Naive B cell (primary cell): ENCODE measurements around the gene DNALI1. TPM values are rescaled to one million over a fixed set of nuclear protein-coding genes. Genes with fewer than 3 reads are reported as not detected.
"Not testable (repeated sequence)": the region's sequence is repeated elsewhere in the genome, so short reads cannot be mapped to it uniquely, and the experiment has no call there.

Experiments
- ATAC-seq, 2 donors: fragments of 150-1000 bp; cut with Tn5 transposase; 2 replicates each; pipeline ENCODE4 v1.10.0; 2021; ENCODE audit warnings: low read depth in 2 of 2, mild to moderate bottlenecking in 2 of 2, moderate library complexity in 2 of 2
- DNase-seq: peaks from one replicate; pipeline ENCODE4 v3.0.0; 2022
- H3K27ac Mint-ChIP-seq, 6 donors: one replicate each; pipeline ENCODE4 v1.8.0; 2020 to 2022; ENCODE audit warnings: mild to moderate bottlenecking in 6 of 6, mixed read lengths in 6 of 6, moderate library complexity in 5 of 6, inconsistent platforms in 2 of 6
- H3K27me3 Mint-ChIP-seq, 3 donors: one replicate each; pipeline ENCODE4 v1.8.0; 2021 to 2022; ENCODE audit warnings: mixed read lengths in 3 of 3, mild to moderate bottlenecking in 1 of 3
- H3K36me3 Mint-ChIP-seq, 2 donors: one replicate each; pipeline ENCODE4 v1.8.0; 2020 to 2022; ENCODE audit warnings: mixed read lengths in 2 of 2, inconsistent platforms in 1 of 2, mild to moderate bottlenecking in 1 of 2
- H3K4me1 Mint-ChIP-seq, 3 donors: one replicate each; pipeline ENCODE4 v1.8.0; 2020 to 2022; ENCODE audit warnings: mixed read lengths in 3 of 3, inconsistent platforms in 1 of 3, mild to moderate bottlenecking in 1 of 3, moderate library complexity in 1 of 3
- H3K4me3 Mint-ChIP-seq, 8 donors: one replicate each; pipeline ENCODE4 v1.8.0; 2020 to 2022; ENCODE audit warnings: mild to moderate bottlenecking in 8 of 8, mixed read lengths in 8 of 8, moderate library complexity in 8 of 8, inconsistent platforms in 2 of 8
- H3K9me3 Mint-ChIP-seq, 7 donors: one replicate each; pipeline ENCODE4 v1.8.0; 2020 to 2022; ENCODE audit warnings: mixed read lengths in 7 of 7, mild to moderate bottlenecking in 5 of 7, inconsistent platforms in 2 of 7, moderate library complexity in 1 of 7
- polyA plus RNA-seq, 6 donors: library from polyadenylated mRNA; unstranded; fragments of 300-500 nt; fragmentation: Illumina TruSeq; gene quantifications; one replicate each; pipeline ENCODE4 v1.2.3, GENCODE V29; 2021; ENCODE audit warnings: low read depth in 6 of 6

The DNALI1 gene
- polyA plus RNA-seq, result under 1 TPM in 4 of 6 donors, not detected in 2; 0.08 to 0.18 (median 0.14) TPM

DNA sequence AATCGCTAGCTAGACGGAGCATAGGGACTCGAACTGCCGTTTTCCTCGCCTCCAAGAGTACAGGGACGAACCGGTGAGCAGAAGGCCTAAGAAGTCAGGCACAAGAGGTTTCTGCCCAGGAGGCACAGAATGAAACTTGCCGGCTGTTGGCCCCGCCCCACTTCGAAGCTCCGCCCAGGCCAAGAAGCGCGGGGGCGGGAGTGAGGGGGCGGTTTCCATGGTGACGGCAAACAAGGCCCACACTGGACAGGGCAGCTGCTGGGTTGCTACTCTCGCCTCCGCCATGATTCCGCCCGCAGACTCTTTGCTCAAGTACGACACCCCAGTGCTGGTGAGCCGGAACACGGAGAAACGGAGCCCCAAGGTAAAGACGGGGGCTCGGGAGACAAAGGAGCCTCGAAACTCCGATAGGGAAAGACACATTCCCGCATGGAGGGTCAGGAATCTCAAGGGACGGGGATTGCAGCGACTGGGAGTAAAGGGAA lies at the start of gene DNALI1:
TSS of gene DNALI1 (plus strand) at position 229 of the 485 bp plus-strand sequence. CDS start at position 284, 55 bp downstream.
- DNase-seq (no peak), ATAC-seq (no peak)
- Mint-ChIP-seq H3K4me1 (peaks cover 17 to 22% (median 21%) of the 10 kb centered on the region in 3 donors), H3K27ac (peak within 1 kb of the TSS in 2 of 6 donors; percentile 39 to 91), H3K9me3 (peaks cover 0 to 1% (median 0%) of the 10 kb centered on the region in 7 donors), H3K36me3 (no peaks in the 10 kb centered on the region), H3K27me3 (peaks cover 7 to 20% (median 19%) of the 10 kb centered on the region in 3 donors), H3K4me3 (peak within 1 kb of the TSS in 3 of 8 donors; percentile 51 to 93 (median 60))

GRCh38 chr1:37509181-37509580 lies 47.6 kb upstream of the DNALI1 start:
- no peak for ATAC-seq
- Mint-ChIP-seq H3K9me3 (no peaks in the 10 kb centered on the region), H3K27me3 (no peaks in the 10 kb centered on the region), H3K36me3 (peaks cover 5 to 7% of the 10 kb centered on the region in 2 donors), H3K27ac (peak overlapping the region in 2 of 6 donors; percentile 19 to 78), H3K4me1 (peaks cover 30 to 44% (median 41%) of the 10 kb centered on the region in 3 donors), H3K4me3 (peak overlapping the region in 1 of 8 donors; percentile 5)
- no peak for DNase-seq

DNA sequence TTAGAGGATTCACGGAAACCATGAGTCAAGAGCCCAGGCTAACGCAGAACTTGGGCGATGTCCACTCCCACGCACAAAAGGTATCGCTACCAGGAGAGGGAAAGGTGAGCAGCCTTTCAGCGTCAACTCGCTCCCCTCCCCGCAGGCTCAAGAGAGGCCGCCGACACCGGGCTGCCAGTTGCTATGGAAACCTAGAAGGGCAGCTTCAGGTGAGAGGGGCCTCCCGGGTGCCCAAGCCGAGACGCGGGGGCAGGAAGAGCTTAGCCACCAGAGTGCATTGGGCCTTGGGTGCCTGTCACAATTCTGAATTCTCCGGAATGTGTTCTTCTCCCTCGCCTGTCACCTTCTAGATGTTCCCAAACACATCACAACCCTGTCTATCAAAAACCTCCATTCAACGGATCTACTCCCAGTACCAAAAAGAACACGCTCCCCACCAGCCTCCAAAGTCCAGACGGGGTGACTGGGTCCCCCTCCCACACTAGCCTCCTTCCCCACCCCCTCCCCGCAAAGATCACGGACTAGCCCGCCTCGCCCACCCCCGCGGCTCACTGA lies 42.9 kb upstream of the DNALI1 start:
- DNase-seq (peak; percentile 41), ATAC-seq (peak; percentile 1 to 3)
- H3K27ac Mint-ChIP-seq, result peak overlapping the region; percentile 46 to 94 (median 92)
- H3K9me3 Mint-ChIP-seq, result no peaks in the 10 kb centered on the region
- no peaks in the 10 kb centered on the region for H3K27me3 Mint-ChIP-seq
- H3K4me3 Mint-ChIP-seq, result peak overlapping the region; percentile 95 to 99 (median 97)
- H3K4me1 Mint-ChIP-seq, result peaks cover 31 to 42% (median 38%) of the 10 kb centered on the region in 3 donors
- peaks cover 0 to 6% of the 10 kb centered on the region in 2 donors for H3K36me3 Mint-ChIP-seq

GRCh38 chr1:37514350-37515184 lies 42.2 kb upstream of the DNALI1 start, which contains the start of gene MEAF6:
Gene MEAF6, minus strand, starts transcription at chr1:37514766. Its CDS starts 20 bp downstream, at chr1:37514746.
- Mint-ChIP-seq H3K27me3 (peaks cover 0 to 4% (median 0%) of the 10 kb centered on the region in 3 donors), H3K9me3 (no peaks in the 10 kb centered on the region), H3K4me3 (peak within 1 kb of the TSS; percentile 95 to 99 (median 97)), H3K36me3 (no peaks in the 10 kb centered on the region), H3K27ac (peak within 1 kb of the TSS; percentile 93 to 99 (median 97)), H3K4me1 (peaks cover 25 to 45% (median 34%) of the 10 kb centered on the region in 3 donors)
- ATAC-seq (peak; percentile 95 to 96), DNase-seq (peak; percentile 86)

GRCh38 chr1:37515185-37516034 lies 41.3 kb upstream of the DNALI1 start:
- Mint-ChIP-seq H3K36me3 (no peaks in the 10 kb centered on the region), H3K4me1 (peaks cover 25 to 46% (median 34%) of the 10 kb centered on the region in 3 donors), H3K4me3 (peak overlapping the region; percentile 94 to 99 (median 96)), H3K9me3 (no peaks in the 10 kb centered on the region), H3K27ac (peak overlapping the region; percentile 93 to 99 (median 97)), H3K27me3 (peaks cover 0 to 6% (median 0%) of the 10 kb centered on the region in 3 donors)
- DNase-seq, result no peak
- ATAC-seq, result no peak

- H3K4me1 Mint-ChIP-seq, result peaks cover 20 to 36% (median 22%) of the 10 kb centered on the region in 3 donors
- peaks cover 0 to 6% (median 0%) of the 10 kb centered on the region in 3 donors for H3K27me3 Mint-ChIP-seq
- DNase-seq (no peak), ATAC-seq (no peak)
- H3K27ac Mint-ChIP-seq, result no peak overlapping the region
- no peaks in the 10 kb centered on the region for H3K9me3 Mint-ChIP-seq
- H3K4me3 Mint-ChIP-seq, result peak overlapping the region in 1 of 8 donors; percentile 72
- H3K36me3 Mint-ChIP-seq, result no peaks in the 10 kb centered on the region
Observed at GRCh38 chr1:37517569-37517968, 39.2 kb upstream of the DNALI1 start.

GRCh38 chr1:37518241-37518640 lies 38.5 kb upstream of the DNALI1 start:
- H3K4me1 Mint-ChIP-seq, result peaks cover 19 to 34% (median 20%) of the 10 kb centered on the region in 3 donors
- not testable (repeated sequence) for DNase-seq, ATAC-seq, H3K36me3 Mint-ChIP-seq, H3K27ac Mint-ChIP-seq, H3K27me3 Mint-ChIP-seq, H3K9me3 Mint-ChIP-seq
- peak overlapping the region in 1 of 8 donors; percentile 91 for H3K4me3 Mint-ChIP-seq

GRCh38 chr1:37518929-37519328 lies 37.8 kb upstream of the DNALI1 start:
- H3K4me1 Mint-ChIP-seq, result peaks cover 12 to 27% (median 13%) of the 10 kb centered on the region in 3 donors
- H3K36me3 Mint-ChIP-seq, ATAC-seq, H3K27me3 Mint-ChIP-seq, H3K9me3 Mint-ChIP-seq: not testable (repeated sequence)
- peak overlapping the region in 7 of 8 donors; percentile 16 to 91 (median 79) for H3K4me3 Mint-ChIP-seq
- peak; percentile 1 for DNase-seq
- H3K27ac Mint-ChIP-seq, result peak overlapping the region in 2 of 6 donors; percentile 73 to 79

GRCh38 chr1:37519613-37520012 lies 37.1 kb upstream of the DNALI1 start:
- Mint-ChIP-seq H3K9me3 (no peaks in the 10 kb centered on the region), H3K27me3 (peaks cover 0 to 6% (median 0%) of the 10 kb centered on the region in 3 donors), H3K36me3 (no peaks in the 10 kb centered on the region), H3K27ac (peak overlapping the region in 4 of 6 donors; percentile 24 to 79 (median 58)), H3K4me1 (peaks cover 9 to 25% (median 11%) of the 10 kb centered on the region in 3 donors), H3K4me3 (peak overlapping the region in 7 of 8 donors; percentile 16 to 91 (median 79))
- DNase-seq (no peak), ATAC-seq (no peak)

DNA sequence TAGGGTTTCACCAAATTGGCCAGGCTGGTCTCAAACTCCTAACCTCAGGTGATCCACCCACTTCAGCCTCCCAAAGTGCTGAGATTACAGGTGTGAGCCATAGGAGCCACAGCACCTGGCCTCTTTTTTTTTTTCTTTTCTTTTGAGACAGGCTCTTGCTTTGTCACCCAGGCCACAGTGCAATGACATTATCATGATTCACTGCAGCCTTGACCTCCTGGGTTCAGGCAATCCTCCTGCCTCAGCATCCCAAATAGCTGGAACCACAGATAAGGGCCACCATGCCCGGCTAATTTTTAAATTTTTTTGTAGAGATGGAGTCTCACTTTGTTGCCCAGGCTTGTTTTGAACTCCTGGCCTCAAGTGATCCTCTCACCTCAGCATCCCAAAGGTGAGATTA lies 26.9 kb upstream of the DNALI1 start:
- not testable (repeated sequence) for ATAC-seq, H3K27ac Mint-ChIP-seq, H3K4me3 Mint-ChIP-seq, H3K27me3 Mint-ChIP-seq, DNase-seq, H3K9me3 Mint-ChIP-seq, H3K36me3 Mint-ChIP-seq, H3K4me1 Mint-ChIP-seq

DNA sequence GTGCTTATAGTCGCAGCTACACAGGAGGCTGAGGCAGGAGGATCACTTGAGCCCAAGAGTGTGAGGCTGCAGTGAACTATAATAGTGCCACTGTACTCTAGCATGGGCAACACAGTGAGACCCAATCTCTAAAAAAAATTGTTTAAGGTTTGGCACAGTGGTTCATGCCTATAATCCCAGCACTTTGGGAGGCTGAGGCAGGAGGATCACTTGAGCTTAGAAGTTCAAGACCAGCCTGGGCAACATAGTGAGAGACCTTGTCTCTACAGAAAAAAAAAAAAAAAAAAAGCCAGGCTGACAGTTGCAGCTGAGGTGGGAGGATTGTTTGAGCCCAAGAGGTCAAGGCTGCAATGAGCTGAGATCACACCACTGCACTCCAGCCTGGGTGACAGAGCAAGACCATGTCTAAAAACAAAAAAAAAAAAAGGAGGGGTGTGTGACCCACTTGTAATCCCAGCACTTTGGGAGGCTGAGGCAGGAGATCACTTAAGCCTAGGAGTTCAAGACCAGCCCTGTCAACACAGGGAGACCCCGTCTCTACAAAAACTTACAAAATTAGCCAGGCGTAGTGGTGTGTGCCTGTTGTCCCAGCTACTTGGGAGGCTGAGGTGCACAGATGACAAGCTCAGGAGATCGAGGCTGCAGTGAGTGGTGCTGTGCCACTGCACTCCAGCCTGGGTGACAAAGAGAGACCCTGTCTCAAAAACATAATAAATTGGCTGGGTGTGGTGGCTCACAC lies 24.2 kb upstream of the DNALI1 start:
- not testable (repeated sequence) for H3K4me1 Mint-ChIP-seq, H3K27ac Mint-ChIP-seq, H3K36me3 Mint-ChIP-seq, H3K9me3 Mint-ChIP-seq, DNase-seq, ATAC-seq, H3K27me3 Mint-ChIP-seq
- peak overlapping the region in 3 of 8 donors; percentile 30 to 42 (median 33) for H3K4me3 Mint-ChIP-seq
